ENCODE measurements around the gene ST3GAL3. TPM values are rescaled to one million over a fixed set of nuclear protein-coding genes. Genes with fewer than 3 reads are reported as not detected.

ST3GAL3 gene
- total RNA-seq, 1 experiment from 2014 or later = 26.8 TPM

DNA sequence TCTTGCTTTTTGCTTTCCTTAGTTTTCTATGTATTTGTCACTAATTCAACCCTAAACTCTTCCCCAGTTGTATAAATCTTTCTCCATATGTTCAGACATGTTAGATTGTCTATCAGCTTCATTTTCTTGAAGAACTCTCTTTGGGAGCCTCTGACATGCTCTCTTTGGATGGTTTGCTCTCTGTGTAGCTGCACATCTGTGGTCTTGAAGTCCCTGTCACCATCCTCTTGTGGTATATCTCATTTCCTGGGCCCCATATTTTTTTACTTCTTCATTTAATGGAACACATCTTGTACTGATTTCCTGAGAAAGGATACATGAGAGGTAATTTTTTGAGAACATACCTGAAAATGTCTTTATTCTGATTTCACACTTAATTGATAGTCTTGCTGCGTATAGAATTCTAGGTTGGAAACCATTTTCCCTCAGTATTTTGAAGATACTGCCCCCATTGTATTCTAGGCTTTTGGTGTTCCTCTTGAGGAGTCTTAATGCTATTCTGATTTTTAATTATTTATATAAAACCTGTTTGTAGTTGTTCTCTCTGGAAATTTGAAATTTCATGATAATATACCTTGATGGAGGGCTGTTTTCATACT is 72.6 kb downstream of the ST3GAL3 start:
- DNase-seq (ENCODE audit: low spot score) = no peak
- no peak for TF ChIP-seq EZH2 (IDR thresholded peaks at IDR 0.05; ENCODE audit: borderline replicate concordance, low read depth, low read length, poor library complexity, severe bottlenecking)
- TF ChIP-seq, protein P1, sequence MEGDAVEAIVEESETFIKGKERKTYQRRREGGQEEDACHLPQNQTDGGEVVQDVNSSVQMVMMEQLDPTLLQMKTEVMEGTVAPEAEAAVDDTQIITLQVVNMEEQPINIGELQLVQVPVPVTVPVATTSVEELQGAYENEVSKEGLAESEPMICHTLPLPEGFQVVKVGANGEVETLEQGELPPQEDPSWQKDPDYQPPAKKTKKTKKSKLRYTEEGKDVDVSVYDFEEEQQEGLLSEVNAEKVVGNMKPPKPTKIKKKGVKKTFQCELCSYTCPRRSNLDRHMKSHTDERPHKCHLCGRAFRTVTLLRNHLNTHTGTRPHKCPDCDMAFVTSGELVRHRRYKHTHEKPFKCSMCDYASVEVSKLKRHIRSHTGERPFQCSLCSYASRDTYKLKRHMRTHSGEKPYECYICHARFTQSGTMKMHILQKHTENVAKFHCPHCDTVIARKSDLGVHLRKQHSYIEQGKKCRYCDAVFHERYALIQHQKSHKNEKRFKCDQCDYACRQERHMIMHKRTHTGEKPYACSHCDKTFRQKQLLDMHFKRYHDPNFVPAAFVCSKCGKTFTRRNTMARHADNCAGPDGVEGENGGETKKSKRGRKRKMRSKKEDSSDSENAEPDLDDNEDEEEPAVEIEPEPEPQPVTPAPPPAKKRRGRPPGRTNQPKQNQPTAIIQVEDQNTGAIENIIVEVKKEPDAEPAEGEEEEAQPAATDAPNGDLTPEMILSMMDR (conservative IDR thresholded peaks at IDR 0.05; ENCODE audit: low read depth, low read length) = no peak
- Histone ChIP-seq H3K27ac (ENCODE audit: low read depth, low read length, poor library complexity, severe bottlenecking) (no peak overlapping the region), H3K4me3 (ENCODE audit: low read depth, low read length, poor library complexity, severe bottlenecking) (no peak overlapping the region), H3K4me1 (ENCODE audit: insufficient read depth, low read length, poor library complexity, severe bottlenecking) (peaks cover 3% of the 10 kb centered on the region), H3K9me3 (ENCODE audit: low read depth, low read length, poor library complexity, severe bottlenecking) (peaks cover 7% of the 10 kb centered on the region), H3K36me3 (ENCODE audit: insufficient read depth, low read length, poor library complexity, severe bottlenecking) (no peaks in the 10 kb centered on the region), H3K27me3 (replicated peaks; ENCODE audit: insufficient read depth, low read depth, low read length, poor library complexity) (no peaks in the 10 kb centered on the region)
- ChIA-PET CTCF (no interaction called here), POLR2A (ENCODE audit: low non-redundant PET) (no interaction called here)
- intact Hi-C loops (cut with micrococcal nuclease; ENCODE audit: unreplicated experiment) = no loop called here
- BruUV-seq (replicated peaks) = no TSS peak

DNA sequence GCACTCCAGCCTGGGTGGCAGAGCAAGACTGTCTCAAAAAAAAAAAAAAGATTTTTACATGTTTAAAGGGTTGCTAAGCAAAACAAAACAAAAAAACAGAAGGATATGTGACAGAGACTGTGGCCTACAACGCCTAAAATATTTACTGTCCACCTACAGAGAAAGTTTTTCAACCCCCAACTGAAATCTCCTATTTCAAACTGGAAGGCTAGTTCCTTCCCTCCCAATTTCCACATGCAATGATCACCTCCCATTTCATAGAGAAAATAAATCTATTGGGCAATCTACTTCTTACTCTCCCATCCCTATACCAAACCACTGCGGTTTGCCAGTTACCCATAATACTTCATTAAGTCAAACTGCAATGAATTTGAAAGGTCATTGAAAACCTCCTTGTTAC is 74.2 kb downstream of the ST3GAL3 start:
- H3K9me3 ChIP-seq (ENCODE audit: low read depth, low read length, poor library complexity, severe bottlenecking) = peaks cover 7% of the 10 kb centered on the region
- no peak overlapping the region for H3K27ac ChIP-seq (ENCODE audit: low read depth, low read length, poor library complexity, severe bottlenecking)
- no TSS peak for BruUV-seq (replicated peaks)
- POLR2A ChIA-PET (ENCODE audit: low non-redundant PET) = no interaction called here
- H3K36me3 ChIP-seq (ENCODE audit: insufficient read depth, low read length, poor library complexity, severe bottlenecking) = no peaks in the 10 kb centered on the region
- TF ChIP-seq, protein P1 (conservative IDR thresholded peaks at IDR 0.05; ENCODE audit: low read depth, low read length) = no peak
- TF ChIP-seq EZH2 (IDR thresholded peaks at IDR 0.05; ENCODE audit: borderline replicate concordance, low read depth, low read length, poor library complexity, severe bottlenecking) = no peak
- no peak for DNase-seq (ENCODE audit: low spot score)
- intact Hi-C loops (cut with micrococcal nuclease; ENCODE audit: unreplicated experiment) = no loop called here
- peaks cover 3% of the 10 kb centered on the region for H3K4me1 ChIP-seq (ENCODE audit: insufficient read depth, low read length, poor library complexity, severe bottlenecking)
- no peak overlapping the region for H3K4me3 ChIP-seq (ENCODE audit: low read depth, low read length, poor library complexity, severe bottlenecking)
- H3K27me3 ChIP-seq (replicated peaks; ENCODE audit: insufficient read depth, low read depth, low read length, poor library complexity) = no peaks in the 10 kb centered on the region
- CTCF ChIA-PET = no interaction called here

DNA sequence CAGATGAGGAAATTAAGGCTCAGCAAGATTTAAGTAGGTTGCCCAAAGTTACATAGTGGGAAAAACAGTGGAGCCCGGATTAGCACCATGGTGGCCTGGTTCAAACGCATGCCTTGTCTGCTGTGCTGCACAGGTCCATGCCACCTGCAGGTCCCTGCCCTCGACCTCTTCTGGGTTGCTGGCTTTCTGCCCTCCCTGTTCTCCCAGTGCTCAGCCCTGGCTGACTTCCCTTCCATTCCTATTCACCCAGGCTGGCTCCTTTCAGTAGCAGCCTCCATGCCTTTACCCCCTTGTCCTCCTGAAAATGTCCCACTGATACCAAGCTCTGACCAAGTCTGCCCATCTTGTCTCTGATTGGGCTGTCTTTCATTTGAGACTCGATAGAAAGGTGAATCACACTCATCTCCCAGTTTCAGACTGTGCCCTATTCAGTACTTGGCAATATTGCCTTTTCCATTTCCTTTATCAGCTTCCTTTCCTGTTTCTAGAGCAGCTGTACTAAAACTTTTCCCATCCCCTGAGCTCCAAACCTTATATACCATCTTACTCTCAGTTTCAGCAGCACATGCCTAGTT is 75.8 kb downstream of the ST3GAL3 start:
- Histone ChIP-seq H3K9me3 (ENCODE audit: low read depth, low read length, poor library complexity, severe bottlenecking) (peaks cover 7% of the 10 kb centered on the region), H3K4me1 (ENCODE audit: insufficient read depth, low read length, poor library complexity, severe bottlenecking) (peaks cover 9% of the 10 kb centered on the region), H3K27me3 (replicated peaks; ENCODE audit: insufficient read depth, low read depth, low read length, poor library complexity) (no peaks in the 10 kb centered on the region), H3K36me3 (ENCODE audit: insufficient read depth, low read length, poor library complexity, severe bottlenecking) (no peaks in the 10 kb centered on the region), H3K27ac (ENCODE audit: low read depth, low read length, poor library complexity, severe bottlenecking) (no peak overlapping the region), H3K4me3 (ENCODE audit: low read depth, low read length, poor library complexity, severe bottlenecking) (no peak overlapping the region)
- ChIA-PET CTCF (no interaction called here), POLR2A (ENCODE audit: low non-redundant PET) (no interaction called here)
- no peak for DNase-seq (ENCODE audit: low spot score)
- TF ChIP-seq EZH2 (IDR thresholded peaks at IDR 0.05; ENCODE audit: borderline replicate concordance, low read depth, low read length, poor library complexity, severe bottlenecking) = no peak
- TF ChIP-seq, protein P1 (conservative IDR thresholded peaks at IDR 0.05; ENCODE audit: low read depth, low read length) = no peak
- intact Hi-C loops (cut with micrococcal nuclease; ENCODE audit: unreplicated experiment) = no loop called here
- no TSS peak for BruUV-seq (replicated peaks)

All from A673 (cell line).